Gastrocnemius medialis (tissue), 4 donors: ENCODE data around the gene MEGF11. TPM values are rescaled to one million over a fixed set of nuclear protein-coding genes. Genes with fewer than 3 reads are reported as not detected.

Experiments used
- ATAC-seq, 2 donors: fragments of 150-250 bp; one replicate each; pipeline ENCODE4 v1.9.1; 2016
- DNase-seq, 2 donors: peaks; one replicate each; pipeline ENCODE4 v3.0.0-alpha.2; 2019
- H3K27ac ChIP-seq, 4 donors: fragments of 200-600 bp; sonication (generic); 1 replicate in 1 of 4; 2 replicates in 3 of 4; pipeline ENCODE4 v1.5.1; 2016 to 2018; ENCODE audit warnings: mild to moderate bottlenecking in 2 of 4, moderate library complexity in 1 of 4
- H3K27me3 ChIP-seq, 3 donors: fragments of 200-600 bp; sonication (generic) in 2 of 3; 1 replicate in 1 of 3; 2 replicates in 2 of 3; pipeline versions ENCODE4 v1.5.1 to v1.6.0; 2016 to 2019; ENCODE audit warnings: mild to moderate bottlenecking in 1 of 3, moderate library complexity in 1 of 3
- H3K36me3 ChIP-seq, 2 donors: fragments of 200-600 bp; sonication (generic) in 1 of 2; one replicate each; pipeline ENCODE4 v1.5.1; 2017 to 2018
- H3K4me1 ChIP-seq, 2 donors: fragments of 200-600 bp; sonication (generic) in 1 of 2; one replicate each; pipeline ENCODE4 v1.5.1; 2016 to 2017; ENCODE audit warnings: mild to moderate bottlenecking in 2 of 2
- H3K4me3 ChIP-seq, 4 donors: fragments of 200-600 bp; sonication (generic) in 3 of 4; 1 replicate in 1 of 4; 2 replicates in 3 of 4; pipeline ENCODE4 v1.5.1; 2016 to 2019; ENCODE audit warnings: mild to moderate bottlenecking in 2 of 4
- H3K9me3 ChIP-seq, 3 donors: fragments of 200-600 bp; sonication (generic) in 2 of 3; 1 replicate in 1 of 3; 2 replicates in 2 of 3; pipeline ENCODE4 v1.5.1; 2016 to 2019
- POLR2A ChIP-seq, 2 donors: fragments of 450-650 bp; IDR thresholded peaks; one replicate each; pipeline ENCODE4 v1.6.1; 2017; ENCODE audit warnings: antibody characterized with exemption in 2 of 2, mild to moderate bottlenecking in 2 of 2, moderate library complexity in 2 of 2
- in situ Hi-C, 4 donors: fragments of 200-750 bp; cut with MboI; loops; one replicate each; pipeline versions ENCODE4 v1.15.0 to v1.8.0; 2017; ENCODE audit warnings: low sequenced_read_pairs in 4 of 4
- intact Hi-C: fragments of 100-400 bp; cut with DNase I; formaldehyde crosslinking; loops from one replicate; pipeline ENCODE4 v1.15.1; 2023; ENCODE audit warnings: low total_unique reads
- total RNA-seq, 4 donors: library from RNA; depleted of rRNA; stranded (reverse); fragments of >200 nt; gene quantifications; one replicate each; pipeline versions ENCODE4 v1.1.0 to v1.2.3, GENCODE V29; 2016
- TF ChIP-seq, protein P1 (sequence below), 5 experiments: fragments of 450-650 bp in 3 of 5; fragments of 200-600 bp in 2 of 5; sonication (generic) in 2 of 5; IDR thresholded peaks in 4 of 5; conservative IDR thresholded peaks in 1 of 5; 1 replicate in 4 of 5; 2 replicates in 1 of 5; pipeline ENCODE4 v1.5.1; 2016 to 2019; ENCODE audit warnings: antibody characterized with exemption in 5 of 5, mild to moderate bottlenecking in 3 of 5, moderate library complexity in 3 of 5

Gene MEGF11
- total RNA-seq, 4 donors from 2014 or later, result not detected

- in situ Hi-C loops (no loop called here), intact Hi-C loops (no loop called here)
- Histone ChIP-seq H3K36me3 (no peaks in the 10 kb centered on the region), H3K9me3 (no peaks in the 10 kb centered on the region), H3K4me3 (no peak overlapping the region), H3K27ac (no peak overlapping the region), H3K27me3 (peaks cover 0 to 3% (median 0%) of the 10 kb centered on the region in 3 donors), H3K4me1 (no peaks in the 10 kb centered on the region)
- ATAC-seq (no peak), DNase-seq (no peak)
- no peak for TF ChIP-seq POLR2A (IDR thresholded peaks at IDR 0.05)
- TF ChIP-seq, protein P1, sequence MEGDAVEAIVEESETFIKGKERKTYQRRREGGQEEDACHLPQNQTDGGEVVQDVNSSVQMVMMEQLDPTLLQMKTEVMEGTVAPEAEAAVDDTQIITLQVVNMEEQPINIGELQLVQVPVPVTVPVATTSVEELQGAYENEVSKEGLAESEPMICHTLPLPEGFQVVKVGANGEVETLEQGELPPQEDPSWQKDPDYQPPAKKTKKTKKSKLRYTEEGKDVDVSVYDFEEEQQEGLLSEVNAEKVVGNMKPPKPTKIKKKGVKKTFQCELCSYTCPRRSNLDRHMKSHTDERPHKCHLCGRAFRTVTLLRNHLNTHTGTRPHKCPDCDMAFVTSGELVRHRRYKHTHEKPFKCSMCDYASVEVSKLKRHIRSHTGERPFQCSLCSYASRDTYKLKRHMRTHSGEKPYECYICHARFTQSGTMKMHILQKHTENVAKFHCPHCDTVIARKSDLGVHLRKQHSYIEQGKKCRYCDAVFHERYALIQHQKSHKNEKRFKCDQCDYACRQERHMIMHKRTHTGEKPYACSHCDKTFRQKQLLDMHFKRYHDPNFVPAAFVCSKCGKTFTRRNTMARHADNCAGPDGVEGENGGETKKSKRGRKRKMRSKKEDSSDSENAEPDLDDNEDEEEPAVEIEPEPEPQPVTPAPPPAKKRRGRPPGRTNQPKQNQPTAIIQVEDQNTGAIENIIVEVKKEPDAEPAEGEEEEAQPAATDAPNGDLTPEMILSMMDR (IDR thresholded peaks at IDR 0.05 in 4 of 5, conservative IDR thresholded peaks at IDR 0.05 in 1 of 5), result no peak
These were observed 238.8 kb downstream of the MEGF11 start for GRCh38 chr15:66014635-66015182.

GRCh38 chr15:66014022-66014421, 239.5 kb downstream of the MEGF11 start:
- in situ Hi-C loops, result no loop called here
- peaks cover 0 to 3% (median 0%) of the 10 kb centered on the region in 3 donors for H3K27me3 ChIP-seq
- no peak overlapping the region for H3K27ac ChIP-seq
- no peaks in the 10 kb centered on the region for H3K4me1 ChIP-seq
- H3K9me3 ChIP-seq, result no peaks in the 10 kb centered on the region
- H3K4me3 ChIP-seq, result no peak overlapping the region
- no peak for DNase-seq
- no peak for ATAC-seq
- intact Hi-C loops, result no loop called here
- H3K36me3 ChIP-seq, result no peaks in the 10 kb centered on the region
- TF ChIP-seq, protein P1 (IDR thresholded peaks at IDR 0.05 in 4 of 5, conservative IDR thresholded peaks at IDR 0.05 in 1 of 5), result no peak
- TF ChIP-seq POLR2A (IDR thresholded peaks at IDR 0.05), result no peak

DNA sequence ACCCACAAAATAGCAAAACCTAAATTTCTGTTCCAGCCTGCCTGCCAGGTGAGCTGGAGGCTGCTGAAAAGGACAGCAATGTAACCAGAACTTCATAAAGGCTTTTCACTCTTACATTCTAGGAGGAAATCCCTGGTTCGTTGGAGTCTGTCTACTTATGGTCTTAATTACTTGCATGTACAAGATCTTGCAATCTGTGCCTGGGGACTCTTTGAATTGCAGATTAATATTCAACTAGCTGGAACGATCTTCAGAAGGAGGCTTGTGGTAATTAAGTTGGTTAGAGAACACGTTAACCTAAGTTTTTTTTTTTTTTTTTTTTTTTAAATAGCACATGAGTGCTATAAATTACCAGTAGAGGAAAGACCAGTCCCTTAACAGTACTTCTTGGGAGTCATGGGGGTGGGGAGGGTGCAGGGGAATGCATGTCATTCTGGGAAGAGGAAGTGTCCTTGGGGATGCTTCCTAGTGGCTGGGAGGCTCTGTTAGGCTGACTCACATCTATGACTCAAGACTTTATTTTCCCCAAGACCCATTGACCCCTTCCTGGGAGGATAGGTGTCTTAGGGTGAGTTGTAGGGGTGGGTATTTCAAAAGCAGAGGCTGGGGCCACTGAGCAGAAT, 244.5 kb downstream of the MEGF11 start:
- no peak for DNase-seq

DNA sequence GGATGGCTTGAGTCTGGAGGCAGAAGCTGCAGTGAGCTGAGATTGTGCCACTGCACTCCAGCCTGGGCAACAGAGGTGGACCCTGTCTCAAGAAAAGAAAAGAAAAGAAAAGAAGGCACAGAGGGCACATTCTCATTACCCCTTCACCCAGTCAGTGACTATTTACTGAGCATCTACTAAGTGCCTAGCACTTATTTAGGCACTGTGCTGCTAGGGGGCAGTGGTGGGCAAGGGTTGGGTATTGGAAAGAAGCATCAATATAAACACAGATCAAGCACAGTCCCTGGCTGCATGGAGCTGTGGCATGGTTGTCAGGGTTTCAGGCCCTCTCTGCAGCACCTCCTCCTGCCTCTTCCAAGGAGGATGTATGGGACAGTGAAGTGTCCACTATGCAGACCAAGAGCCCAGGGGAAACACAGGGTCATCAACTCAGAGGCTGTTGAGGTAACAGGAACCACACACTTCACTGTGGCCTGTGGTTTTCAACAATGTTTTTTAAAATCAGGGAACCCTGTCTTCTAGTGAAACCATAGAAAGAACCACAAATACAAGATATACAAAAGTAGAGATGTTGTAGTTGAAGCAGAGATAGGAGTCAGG, 245.8 kb downstream of the MEGF11 start:
- intact Hi-C loops, result no loop called here
- TF ChIP-seq, protein P1 (IDR thresholded peaks at IDR 0.05 in 4 of 5, conservative IDR thresholded peaks at IDR 0.05 in 1 of 5), result no peak
- no peak for TF ChIP-seq POLR2A (IDR thresholded peaks at IDR 0.05)

More for the DNA sequence above, 244.5 kb downstream of the MEGF11 start:
- ATAC-seq, result no peak
- intact Hi-C loops, result no loop called here
- Histone ChIP-seq H3K27ac (no peak overlapping the region), H3K4me3 (no peak overlapping the region), H3K36me3 (no peaks in the 10 kb centered on the region), H3K9me3 (no peaks in the 10 kb centered on the region), H3K4me1 (no peaks in the 10 kb centered on the region), H3K27me3 (peaks cover 0 to 8% (median 0%) of the 10 kb centered on the region in 3 donors)
- TF ChIP-seq POLR2A (IDR thresholded peaks at IDR 0.05), result no peak
- TF ChIP-seq, protein P1 (IDR thresholded peaks at IDR 0.05 in 4 of 5, conservative IDR thresholded peaks at IDR 0.05 in 1 of 5), result no peak
- in situ Hi-C loops, result no loop called here

More for the DNA sequence above, 245.8 kb downstream of the MEGF11 start:
- ATAC-seq, result no peak
- no peaks in the 10 kb centered on the region for H3K36me3 ChIP-seq
- H3K27ac ChIP-seq, result no peak overlapping the region
- H3K9me3 ChIP-seq, result no peaks in the 10 kb centered on the region
- peaks cover 0 to 8% (median 0%) of the 10 kb centered on the region in 3 donors for H3K27me3 ChIP-seq
- in situ Hi-C loops, result no loop called here
- H3K4me3 ChIP-seq, result no peak overlapping the region
- no peaks in the 10 kb centered on the region for H3K4me1 ChIP-seq
- no peak for DNase-seq
